Thymus (tissue), 11 donors: ENCODE results near the gene HSD17B4. TPM values are rescaled to one million over a fixed set of nuclear protein-coding genes. Genes with fewer than 3 reads are reported as not detected.
A peak's percentile ranks its signal among the peaks of the same experiment; 100 is the strongest.

Experiments
- DNase-seq, 9 donors: peaks; one replicate each; pipeline ENCODE4 v3.0.0-alpha.2; 2013; ENCODE audit warnings: low spot score in 9 of 9, low read depth in 6 of 9, missing footprints in 1 of 9
- H3K27ac ChIP-seq, 2 donors: one replicate each; pipeline ENCODE4 v1.5.1; 2013; ENCODE audit warnings: control low read depth in 1 of 2, low read depth in 1 of 2, low read length in 1 of 2, mild to moderate bottlenecking in 1 of 2, moderate library complexity in 1 of 2
- H3K27me3 ChIP-seq, 2 donors: one replicate each; pipeline ENCODE4 v1.5.1; 2013; ENCODE audit warnings: low read length in 1 of 2; ENCODE audit not compliant: control insufficient read depth in 2 of 2, insufficient read depth in 1 of 2
- H3K36me3 ChIP-seq, 2 donors: one replicate each; pipeline ENCODE4 v1.5.1; 2013; ENCODE audit warnings: low read length in 1 of 2, mild to moderate bottlenecking in 1 of 2, moderate library complexity in 1 of 2; ENCODE audit not compliant: control insufficient read depth in 2 of 2, insufficient read depth in 2 of 2
- H3K4me1 ChIP-seq, 2 donors: one replicate each; pipeline ENCODE4 v1.5.1; 2013; ENCODE audit warnings: low read length in 2 of 2; ENCODE audit not compliant: control insufficient read depth in 2 of 2, insufficient read depth in 2 of 2
- H3K4me3 ChIP-seq, 2 donors: one replicate each; pipeline ENCODE4 v1.5.1; 2013; ENCODE audit warnings: low read length in 2 of 2, control low read depth in 1 of 2, mild to moderate bottlenecking in 1 of 2
- H3K9me3 ChIP-seq, 2 donors: one replicate each; pipeline ENCODE4 v1.5.1; 2013; ENCODE audit warnings: low read length in 1 of 2, mild to moderate bottlenecking in 1 of 2; ENCODE audit not compliant: control insufficient read depth in 2 of 2, insufficient read depth in 1 of 2
- WGBS: extraction: QIAGEN DNeasy Blood & Tissue Kit; methylation state at CpG from one replicate; pipeline ENCODE4 v1.1.7; 2013; 5-methylcytosine and 5-hydroxymethylcytosine counted together
- polyA plus RNA-seq: library from polyadenylated mRNA; stranded (reverse); fragments of 200-250 nt; gene quantifications from one replicate; pipeline ENCODE4 v1.2.3, GENCODE V29; 2013
- total RNA-seq: library from RNA; stranded (reverse); fragments of 120-200 nt; gene quantifications from one replicate; pipeline ENCODE4 v1.2.4, GENCODE V29; 2013
- donor health status: healthy.

Gene HSD17B4
- total and polyA plus RNA-seq, 2 donors = 97.6 to 178 TPM

GRCh38 chr5:119529811-119530210 is 77.5 kb downstream of the HSD17B4 start:
- WGBS = 97% methylated on average over 2 of the region's 2 CpGs

DNA sequence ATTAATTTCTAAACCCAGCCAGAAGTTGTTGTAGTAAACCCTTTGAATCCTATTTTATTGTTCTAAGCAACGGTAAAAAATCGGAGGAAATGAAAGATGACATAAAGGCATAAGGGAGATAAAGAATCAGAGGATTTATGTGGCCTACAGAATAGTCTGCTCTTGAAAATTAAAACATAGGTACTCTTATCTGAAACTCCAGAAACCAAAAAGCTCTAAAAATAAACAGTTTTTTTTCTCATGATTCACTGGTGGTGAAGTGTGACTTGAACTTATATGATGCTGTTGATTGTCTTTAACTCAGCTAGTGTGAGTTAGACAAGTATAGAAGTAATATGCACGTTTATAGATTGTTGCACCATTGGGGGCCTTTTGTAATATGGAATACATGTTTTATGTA is 80.3 kb downstream of the HSD17B4 start:
- no peak for DNase-seq
- H3K4me1 ChIP-seq = no peaks in the 10 kb centered on the region

More at GRCh38 chr5:119529811-119530210, 77.5 kb downstream of the HSD17B4 start:
- H3K27ac ChIP-seq = no peak overlapping the region
- H3K4me1 ChIP-seq = no peaks in the 10 kb centered on the region
- H3K9me3 ChIP-seq = no peaks in the 10 kb centered on the region
- DNase-seq = no peak
- peaks cover 0 to 11% of the 10 kb centered on the region in 2 donors for H3K36me3 ChIP-seq
- H3K27me3 ChIP-seq = no peaks in the 10 kb centered on the region
- H3K4me3 ChIP-seq = no peak overlapping the region

DNA sequence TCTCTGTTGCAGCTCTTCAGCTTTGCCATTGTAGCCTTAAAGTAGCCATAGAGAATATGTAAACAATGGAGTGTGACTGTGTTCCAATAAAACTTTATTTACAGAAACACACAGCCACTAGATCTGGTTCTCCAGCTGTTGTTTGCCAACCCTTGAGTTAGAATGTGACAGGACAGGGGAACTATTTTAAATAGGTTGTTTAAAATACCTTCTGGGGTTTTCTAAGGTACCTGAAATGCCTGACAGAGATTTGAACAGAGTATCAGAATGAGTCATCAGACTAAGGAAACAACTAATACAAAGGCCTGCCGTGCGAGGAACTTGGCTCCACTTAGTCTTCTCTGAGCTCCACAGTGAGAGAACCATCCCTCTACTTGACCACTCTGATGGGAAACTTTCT is 85.4 kb downstream of the HSD17B4 start:
- Histone ChIP-seq H3K36me3 (peaks cover 0 to 12% of the 10 kb centered on the region in 2 donors), H3K4me3 (no peak overlapping the region), H3K27me3 (no peaks in the 10 kb centered on the region), H3K9me3 (no peaks in the 10 kb centered on the region), H3K4me1 (no peaks in the 10 kb centered on the region), H3K27ac (no peak overlapping the region)
- no peak for DNase-seq
- 89% methylated on average over 2 of the region's 2 CpGs for WGBS

More for the DNA sequence above, 80.3 kb downstream of the HSD17B4 start:
- H3K4me3 ChIP-seq = no peak overlapping the region
- H3K36me3 ChIP-seq = peaks cover 0 to 10% of the 10 kb centered on the region in 2 donors
- WGBS = 97% methylated on average over 3 of the region's 3 CpGs
- H3K9me3 ChIP-seq = no peaks in the 10 kb centered on the region
- H3K27ac ChIP-seq = no peak overlapping the region
- H3K27me3 ChIP-seq = no peaks in the 10 kb centered on the region

DNA sequence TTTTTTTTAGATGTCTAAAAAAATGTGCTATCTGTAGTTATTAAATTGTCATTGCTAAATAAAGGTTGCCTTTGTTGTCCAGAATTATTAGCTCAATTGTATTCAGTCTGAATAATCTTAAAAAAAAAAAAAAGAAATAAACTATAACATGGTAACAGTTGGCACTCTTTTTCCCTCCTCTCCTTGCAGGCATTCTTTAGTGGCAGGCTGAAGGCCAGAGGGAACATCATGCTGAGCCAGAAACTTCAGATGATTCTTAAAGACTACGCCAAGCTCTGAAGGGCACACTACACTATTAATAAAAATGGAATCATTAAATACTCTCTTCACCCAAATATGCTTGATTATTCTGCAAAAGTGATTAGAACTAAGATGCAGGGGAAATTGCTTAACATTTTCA is 89.4 kb downstream of the HSD17B4 start:
- no peak overlapping the region for H3K4me3 ChIP-seq
- 100% methylated on average over 1 of the region's 1 CpG for WGBS

DNA sequence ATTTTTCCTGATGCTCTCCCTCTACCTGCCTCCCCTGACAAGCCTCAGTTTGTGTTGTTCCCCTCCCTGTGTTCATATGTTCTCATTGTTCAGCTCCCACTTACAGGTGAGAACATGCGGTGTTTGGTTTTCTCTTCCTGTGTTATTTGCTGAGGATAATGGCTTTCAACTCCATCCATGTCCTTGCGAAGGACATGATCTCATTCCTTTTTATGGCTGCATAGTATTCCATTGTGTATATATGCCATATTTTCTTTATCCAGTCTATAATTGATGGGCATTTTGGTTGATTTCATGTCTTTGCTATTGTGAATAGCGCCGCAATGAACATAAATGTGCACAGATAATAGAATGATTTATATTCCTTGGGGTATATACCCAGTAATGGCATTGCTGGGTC is 99.5 kb downstream of the HSD17B4 start:
- no peaks in the 10 kb centered on the region for H3K36me3 ChIP-seq
- WGBS = 99% methylated on average over 4 of the region's 4 CpGs

More for the DNA sequence above, 89.4 kb downstream of the HSD17B4 start:
- DNase-seq = no peak
- H3K9me3 ChIP-seq = no peaks in the 10 kb centered on the region
- no peaks in the 10 kb centered on the region for H3K4me1 ChIP-seq
- H3K36me3 ChIP-seq = peaks cover 0 to 10% of the 10 kb centered on the region in 2 donors
- H3K27me3 ChIP-seq = no peaks in the 10 kb centered on the region
- H3K27ac ChIP-seq = no peak overlapping the region

DNA sequence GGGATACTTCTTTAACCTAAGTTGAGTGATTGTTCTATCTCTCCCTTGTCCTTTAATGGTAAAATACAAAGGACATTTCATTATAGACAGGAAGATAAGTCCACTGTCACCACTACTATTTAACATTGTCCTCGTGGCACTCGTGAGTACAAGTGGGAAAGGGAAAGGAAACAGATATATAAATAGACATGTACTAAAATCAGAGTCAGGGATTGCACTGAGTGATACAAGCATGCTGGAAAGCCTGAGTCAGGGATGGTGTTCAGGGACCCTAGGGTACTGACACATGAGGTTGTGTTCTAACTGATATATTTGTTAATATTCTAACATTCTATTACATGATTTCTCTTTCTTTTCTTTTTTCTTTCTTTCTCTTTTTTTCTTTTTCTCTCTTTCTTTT is 102.3 kb downstream of the HSD17B4 start:
- H3K4me1 ChIP-seq = no peaks in the 10 kb centered on the region
- 93% methylated on average over 2 of the region's 2 CpGs for WGBS
- DNase-seq = no peak
- no peak overlapping the region for H3K27ac ChIP-seq
- H3K9me3 ChIP-seq = no peaks in the 10 kb centered on the region
- no peaks in the 10 kb centered on the region for H3K36me3 ChIP-seq
- no peak overlapping the region for H3K4me3 ChIP-seq
- H3K27me3 ChIP-seq = no peaks in the 10 kb centered on the region

More for the DNA sequence above, 99.5 kb downstream of the HSD17B4 start:
- Histone ChIP-seq H3K27ac (no peak overlapping the region), H3K9me3 (no peaks in the 10 kb centered on the region), H3K4me1 (no peaks in the 10 kb centered on the region), H3K27me3 (no peaks in the 10 kb centered on the region), H3K4me3 (no peak overlapping the region)
- DNase-seq = no peak

DNA sequence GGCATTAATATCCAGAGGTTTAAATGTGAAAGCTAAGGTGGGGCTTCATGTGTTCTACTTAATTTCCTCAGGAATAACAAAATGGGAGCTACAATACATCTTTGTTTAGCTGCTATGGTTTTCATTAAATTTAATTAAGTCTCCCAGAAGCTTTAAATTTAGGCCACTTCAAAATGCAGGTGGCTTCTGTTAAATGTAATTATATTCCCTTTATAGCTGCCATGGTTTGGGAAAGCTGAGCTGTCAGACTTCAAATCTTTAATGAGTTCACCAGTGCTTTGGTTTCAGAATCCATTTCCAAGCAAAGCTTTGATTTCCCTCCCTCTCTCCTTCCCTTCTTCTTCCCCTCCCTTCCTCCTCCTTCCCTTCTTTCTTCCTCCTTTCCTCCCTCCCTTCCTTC is 118.6 kb downstream of the HSD17B4 start:
- no peak overlapping the region for H3K27ac ChIP-seq
- no peaks in the 10 kb centered on the region for H3K4me1 ChIP-seq
- H3K27me3 ChIP-seq = no peaks in the 10 kb centered on the region
- no peaks in the 10 kb centered on the region for H3K9me3 ChIP-seq
- H3K36me3 ChIP-seq = no peaks in the 10 kb centered on the region
- no peak for DNase-seq
- no peak overlapping the region for H3K4me3 ChIP-seq

DNA sequence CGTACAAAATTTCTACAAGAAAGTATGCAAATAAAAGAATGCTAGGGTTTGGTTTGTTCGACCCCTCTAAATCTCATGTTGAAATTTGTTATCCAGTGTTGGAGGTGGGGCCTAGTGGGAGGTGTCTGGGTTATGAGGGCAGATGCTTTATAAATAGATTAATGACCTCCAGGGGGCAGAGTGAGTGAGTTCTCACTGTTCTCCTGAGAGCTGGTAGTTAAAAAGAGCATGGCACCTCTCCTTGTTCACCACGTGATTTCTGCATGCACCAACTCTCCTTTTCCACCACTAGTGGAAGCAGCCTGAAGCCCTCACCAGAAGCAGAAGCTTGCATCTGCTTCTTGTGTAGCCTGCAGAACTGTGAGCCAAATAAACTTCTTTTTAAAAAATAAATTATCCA is 126.6 kb downstream of the HSD17B4 start:
- no peak overlapping the region for H3K4me3 ChIP-seq
- H3K27me3 ChIP-seq = no peaks in the 10 kb centered on the region
- 72% methylated on average over 3 of the region's 3 CpGs for WGBS
- no peaks in the 10 kb centered on the region for H3K36me3 ChIP-seq
- H3K27ac ChIP-seq = no peak overlapping the region
- peak in 3 of 9 donors; percentile 2 to 8 (median 7) for DNase-seq
- no peaks in the 10 kb centered on the region for H3K9me3 ChIP-seq
- H3K4me1 ChIP-seq = no peaks in the 10 kb centered on the region

- no peak overlapping the region for H3K4me3 ChIP-seq
- H3K27ac ChIP-seq = no peak overlapping the region
- 77% methylated on average over 1 of the region's 1 CpG for WGBS
- H3K27me3 ChIP-seq = no peaks in the 10 kb centered on the region
- H3K36me3 ChIP-seq = no peaks in the 10 kb centered on the region
- no peak for DNase-seq
- no peaks in the 10 kb centered on the region for H3K4me1 ChIP-seq
- no peaks in the 10 kb centered on the region for H3K9me3 ChIP-seq
Observed at GRCh38 chr5:119582987-119583386, 130.7 kb downstream of the HSD17B4 start.

DNA sequence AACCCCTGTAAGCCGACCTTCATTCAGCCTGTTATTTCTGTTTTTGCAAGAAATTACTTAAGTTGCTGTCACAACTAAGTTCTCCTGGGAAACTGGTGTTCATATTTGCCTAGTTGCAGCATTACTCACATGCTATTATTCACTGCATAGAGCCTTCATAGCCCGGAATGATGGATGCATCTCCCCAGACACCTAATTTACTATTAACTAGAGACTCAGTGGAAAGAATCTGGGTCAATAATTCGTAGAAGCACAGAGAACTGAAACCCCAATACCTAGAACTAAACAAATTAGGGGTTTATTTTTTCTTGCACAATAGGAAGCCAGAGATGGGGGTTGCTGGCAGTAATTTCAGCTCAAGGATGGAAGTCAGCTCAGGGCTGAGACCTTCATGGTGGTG is 131.4 kb downstream of the HSD17B4 start:
- 78% methylated on average over 3 of the region's 3 CpGs for WGBS
- H3K4me3 ChIP-seq = no peak overlapping the region
- no peaks in the 10 kb centered on the region for H3K9me3 ChIP-seq
- H3K27ac ChIP-seq = no peak overlapping the region
- H3K27me3 ChIP-seq = no peaks in the 10 kb centered on the region
- H3K36me3 ChIP-seq = no peaks in the 10 kb centered on the region
- H3K4me1 ChIP-seq = no peaks in the 10 kb centered on the region
- no peak for DNase-seq
